DMS153 treated with DMSO at 0.1 percent for 48 hours (cell line): ENCODE results near the gene ACKR4.
"Not testable (repeated sequence)": the region's sequence is repeated elsewhere in the genome, so short reads cannot be mapped to it uniquely, and the experiment has no call there.

Experiments used
- DNase-seq: peaks from one replicate; lab custom pipeline; 2025; ENCODE audit not compliant: unreplicated experiment; lab: John Stamatoyannopoulos, UW

ACKR4 gene

GRCh38 chr3:132638706-132639105, 41.6 kb downstream of the ACKR4 start:
- DNase-seq = no peak

DNA sequence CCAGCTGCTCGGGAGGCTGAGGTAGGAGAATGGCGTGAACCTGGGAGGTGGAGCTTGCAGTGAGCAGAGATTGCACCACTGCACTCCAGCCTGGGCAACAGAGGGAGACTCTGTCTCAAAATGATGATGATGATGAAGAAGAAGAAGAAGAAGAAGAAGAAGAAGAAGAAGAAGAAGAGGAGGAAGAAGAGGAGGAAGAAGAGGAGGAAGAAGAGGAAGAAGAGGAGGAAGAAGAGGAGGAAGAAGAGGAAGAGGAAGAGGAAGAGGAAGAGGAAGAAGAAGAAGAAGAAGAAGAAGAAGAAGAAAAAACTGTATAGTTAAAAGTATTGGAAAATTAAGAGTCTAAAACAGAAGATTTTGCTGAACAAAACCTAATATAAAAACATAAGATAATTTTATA, 44.4 kb downstream of the ACKR4 start:
- DNase-seq = not testable (repeated sequence)

GRCh38 chr3:132641837-132642538, 44.9 kb downstream of the ACKR4 start:
- DNase-seq = peak; percentile 51

DNA sequence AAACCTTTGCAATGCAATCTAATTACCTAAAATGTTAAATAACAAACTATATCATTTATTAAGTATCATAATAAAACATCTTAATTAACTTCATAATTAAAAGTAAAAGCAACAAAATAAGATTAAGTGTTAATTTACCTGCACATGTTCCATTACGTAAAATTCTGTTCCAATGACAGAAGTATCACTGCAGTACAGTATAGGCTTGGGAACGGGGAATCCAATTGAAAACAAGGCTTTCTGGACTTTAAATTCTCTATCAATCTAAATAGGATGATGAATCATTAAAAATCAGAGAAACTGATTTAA, 45.4 kb downstream of the ACKR4 start:
- DNase-seq = no peak

DNA sequence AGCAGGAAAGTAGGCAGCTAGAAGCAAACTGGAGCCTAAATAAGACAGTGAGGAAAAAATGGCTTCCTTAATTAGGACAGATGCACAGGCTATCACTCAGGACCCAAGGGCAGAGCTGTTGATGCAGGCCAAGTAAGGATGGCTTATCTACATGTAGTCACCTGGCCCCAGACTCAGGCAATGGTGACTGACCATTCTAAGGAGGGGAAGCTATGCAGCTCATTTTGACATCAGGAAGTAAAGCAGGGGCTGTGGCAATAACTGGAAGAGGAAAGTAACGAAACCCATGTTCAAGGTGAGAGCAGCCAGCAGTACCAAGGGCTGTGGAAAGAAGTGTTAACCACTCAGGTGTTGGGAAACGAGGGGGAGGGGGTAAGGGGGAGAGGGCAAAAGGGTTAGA, 46.3 kb downstream of the ACKR4 start:
- DNase-seq = no peak

- DNase-seq = no peak
These were observed 48.0 kb downstream of the ACKR4 start for GRCh38 chr3:132645058-132645457.

GRCh38 chr3:132650153-132650552, 53.1 kb downstream of the ACKR4 start:
- DNase-seq = no peak
